Neural progenitor cell (in vitro differentiated cells): ENCODE results near the gene WIZ. TPM values are rescaled to one million over a fixed set of nuclear protein-coding genes. Genes with fewer than 3 reads are reported as not detected.

ENCODE experiments used
- DNase-seq: peaks from one replicate; pipeline ENCODE4 v3.0.0-alpha.2; 2016; ENCODE audit warnings: low spot score
- H2AFZ ChIP-seq: fragments of 200-600 bp; sonication (generic); replicated peaks from 2 replicates; pipeline ENCODE4 v1.6.1; 2016; ENCODE audit warnings: antibody characterized with exemption
- H3F3A ChIP-seq: fragments of 200-600 bp; sonication (generic); 2 replicates; pipeline ENCODE4 v1.6.1; 2016; ENCODE audit warnings: antibody characterized with exemption, low read depth
- H3K27ac ChIP-seq: fragments of 200-600 bp; sonication (generic); 2 replicates; pipeline ENCODE4 v1.5.1; 2016; ENCODE audit warnings: mild to moderate bottlenecking
- H3K27me3 ChIP-seq: fragments of 200-600 bp; sonication (generic); 2 replicates; pipeline ENCODE4 v1.6.1; 2016; ENCODE audit warnings: mild to moderate bottlenecking, moderate library complexity
- H3K36me3 ChIP-seq: fragments of 200-600 bp; sonication (generic); 2 replicates; pipeline ENCODE4 v1.5.1; 2016
- H3K4me1 ChIP-seq: fragments of 200-600 bp; sonication (generic); 2 replicates; pipeline ENCODE4 v1.6.1; 2016; ENCODE audit warnings: mixed run types
- H3K4me2 ChIP-seq: fragments of 200-600 bp; sonication (generic); 2 replicates; pipeline ENCODE4 v1.6.1; 2016
- H3K4me3 ChIP-seq: fragments of 200-600 bp; sonication (generic); 2 replicates; pipeline ENCODE4 v1.5.1; 2016
- H3K79me2 ChIP-seq: fragments of 200-600 bp; sonication (generic); 2 replicates; pipeline ENCODE4 v1.6.1; 2016; ENCODE audit warnings: low read depth
- H3K9ac ChIP-seq: fragments of 200-600 bp; sonication (generic); 2 replicates; pipeline ENCODE4 v1.6.1; 2016
- H3K9me3 ChIP-seq: fragments of 200-600 bp; sonication (generic); 2 replicates; pipeline ENCODE4 v1.5.1; 2016; ENCODE audit warnings: low read depth
- H4K20me1 ChIP-seq: fragments of 200-600 bp; sonication (generic); 2 replicates; pipeline ENCODE4 v1.6.1; 2016; ENCODE audit warnings: low read depth
- H3K27ac Mint-ChIP-seq: 3 replicates; pipeline ENCODE4 v1.8.0; 2021; ENCODE audit warnings: mixed read lengths
- H3K27me3 Mint-ChIP-seq: 2 replicates; pipeline ENCODE4 v1.8.0; 2022; ENCODE audit warnings: low read depth, mild to moderate bottlenecking, inconsistent platforms, moderate library complexity, mixed read lengths; ENCODE audit not compliant: insufficient read depth
- H3K36me3 Mint-ChIP-seq: 3 replicates; pipeline ENCODE4 v1.8.0; 2021; ENCODE audit warnings: mixed read lengths
- H3K4me1 Mint-ChIP-seq: 3 replicates; pipeline ENCODE4 v1.8.0; 2021; ENCODE audit warnings: mixed read lengths
- H3K4me3 Mint-ChIP-seq: 3 replicates; pipeline ENCODE4 v1.8.0; 2021; ENCODE audit warnings: mild to moderate bottlenecking, moderate library complexity, mixed read lengths
- H3K9me3 Mint-ChIP-seq: 3 replicates; pipeline ENCODE4 v1.8.0; 2020; ENCODE audit warnings: mixed read lengths
- EZH2 ChIP-seq: fragments of 200-600 bp; sonication (generic); IDR thresholded peaks from 2 replicates; pipeline ENCODE4 v1.6.1; 2017; ENCODE audit warnings: antibody characterized with exemption, mild to moderate bottlenecking, moderate library complexity
- EZH2phosphoT487 ChIP-seq: fragments of 200-600 bp; sonication (generic); IDR thresholded peaks from 2 replicates; pipeline ENCODE4 v1.6.1; 2017; ENCODE audit warnings: antibody characterized with exemption
- total RNA-seq: library from RNA; depleted of rRNA; stranded (reverse); fragments of >200 nt; gene quantifications from 2 replicates; pipeline ENCODE4 v1.2.3, GENCODE V29; 2015; ENCODE audit warnings: low replicate concordance
- TF ChIP-seq, protein P1 (sequence below): fragments of 200-600 bp; sonication (generic); IDR thresholded peaks from 2 replicates; pipeline ENCODE4 v1.5.1; 2017; ENCODE audit warnings: antibody characterized with exemption, mild to moderate bottlenecking

Gene WIZ
- total RNA-seq, 1 donor from 2014 or later, result 9.1 TPM

DNA sequence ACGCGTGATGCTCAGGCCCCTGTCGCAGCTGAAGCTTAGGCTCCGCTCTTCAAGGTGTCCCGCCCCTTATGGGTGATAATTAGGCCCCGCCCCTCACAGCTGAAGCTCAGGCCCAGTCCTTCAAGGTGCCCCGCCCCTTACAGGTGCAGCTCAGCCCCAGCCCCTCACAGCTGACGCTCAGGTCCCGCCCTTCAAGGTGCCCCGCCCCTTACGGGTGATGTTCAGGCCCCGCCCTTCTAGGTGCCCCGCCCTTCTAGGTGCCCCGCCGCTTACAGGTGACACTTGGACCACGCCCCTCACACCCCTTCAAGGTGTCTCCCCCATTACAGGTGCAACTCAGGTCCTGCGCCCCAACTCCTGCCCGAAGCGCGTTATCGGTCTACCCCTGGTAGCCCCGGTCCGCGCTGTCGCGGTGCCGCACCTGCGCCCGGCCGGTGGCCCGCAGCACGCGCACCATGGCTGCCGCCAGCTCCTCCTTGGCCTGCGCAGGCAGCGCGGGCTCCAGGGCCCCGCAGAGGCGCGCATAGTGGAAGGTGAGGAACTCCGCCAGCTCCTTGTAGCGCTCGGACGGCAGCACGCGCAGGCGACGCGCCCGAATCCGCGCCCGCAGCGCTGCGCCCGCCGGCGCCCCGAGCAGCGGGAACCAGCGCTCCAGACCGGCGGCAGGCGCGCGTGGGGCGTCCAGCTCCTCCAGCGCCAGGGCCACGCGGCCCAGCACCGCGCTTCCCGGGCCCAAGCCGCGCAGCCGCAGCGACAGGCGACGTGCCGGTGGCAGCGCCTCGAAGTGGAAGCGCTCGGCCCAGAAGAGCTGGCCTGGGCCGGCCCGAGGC is 7.3 kb upstream of the WIZ start:
- TF ChIP-seq EZH2phosphoT487 (peak; percentile 70), EZH2 (peak; percentile 90)
- TF ChIP-seq, protein P1, sequence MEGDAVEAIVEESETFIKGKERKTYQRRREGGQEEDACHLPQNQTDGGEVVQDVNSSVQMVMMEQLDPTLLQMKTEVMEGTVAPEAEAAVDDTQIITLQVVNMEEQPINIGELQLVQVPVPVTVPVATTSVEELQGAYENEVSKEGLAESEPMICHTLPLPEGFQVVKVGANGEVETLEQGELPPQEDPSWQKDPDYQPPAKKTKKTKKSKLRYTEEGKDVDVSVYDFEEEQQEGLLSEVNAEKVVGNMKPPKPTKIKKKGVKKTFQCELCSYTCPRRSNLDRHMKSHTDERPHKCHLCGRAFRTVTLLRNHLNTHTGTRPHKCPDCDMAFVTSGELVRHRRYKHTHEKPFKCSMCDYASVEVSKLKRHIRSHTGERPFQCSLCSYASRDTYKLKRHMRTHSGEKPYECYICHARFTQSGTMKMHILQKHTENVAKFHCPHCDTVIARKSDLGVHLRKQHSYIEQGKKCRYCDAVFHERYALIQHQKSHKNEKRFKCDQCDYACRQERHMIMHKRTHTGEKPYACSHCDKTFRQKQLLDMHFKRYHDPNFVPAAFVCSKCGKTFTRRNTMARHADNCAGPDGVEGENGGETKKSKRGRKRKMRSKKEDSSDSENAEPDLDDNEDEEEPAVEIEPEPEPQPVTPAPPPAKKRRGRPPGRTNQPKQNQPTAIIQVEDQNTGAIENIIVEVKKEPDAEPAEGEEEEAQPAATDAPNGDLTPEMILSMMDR, result no peak
- Histone ChIP-seq H3K27ac (no peak overlapping the region), H3K9ac (no peak overlapping the region), H4K20me1 (peaks cover 36% of the 10 kb centered on the region), H3K9me3 (no peaks in the 10 kb centered on the region), H3K79me2 (no peaks in the 10 kb centered on the region), H2AFZ (peak overlapping the region; percentile 82), H3K4me2 (peak overlapping the region; percentile 74), H3K36me3 (no peaks in the 10 kb centered on the region), H3K27me3 (peaks cover 98% of the 10 kb centered on the region), H3K4me1 (peaks cover 5% of the 10 kb centered on the region), H3K4me3 (peak overlapping the region; percentile 42), H3F3A (peaks cover 22% of the 10 kb centered on the region)
- H3K4me1 Mint-ChIP-seq, result peaks cover 9% of the 10 kb centered on the region
- peaks cover 54% of the 10 kb centered on the region for H3K27me3 Mint-ChIP-seq
- no peak overlapping the region for H3K4me3 Mint-ChIP-seq
- H3K36me3 Mint-ChIP-seq, result no peaks in the 10 kb centered on the region
- H3K27ac Mint-ChIP-seq, result no peak overlapping the region
- H3K9me3 Mint-ChIP-seq, result no peaks in the 10 kb centered on the region
- peak; percentile 69 for DNase-seq

DNA sequence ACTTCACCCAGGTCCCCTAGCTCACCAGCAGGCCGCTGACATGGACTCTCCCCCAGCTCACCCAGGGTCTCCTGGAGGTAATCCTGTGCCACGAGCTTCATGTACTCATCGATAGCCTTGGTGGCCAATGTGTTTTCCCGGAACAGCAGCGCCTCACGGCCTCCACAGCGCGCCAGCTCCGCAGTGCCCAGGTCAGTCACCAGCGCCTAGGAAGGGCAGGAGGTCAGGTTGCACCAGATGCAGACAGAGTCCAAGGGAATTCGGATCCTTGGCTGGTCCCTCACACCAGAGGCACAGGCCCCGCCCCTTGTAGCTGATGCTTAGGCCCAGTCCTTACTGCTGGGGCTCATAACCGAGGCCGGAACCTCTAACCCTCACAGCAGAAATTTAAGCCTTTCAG is 6.7 kb upstream of the WIZ start:
- no peak for TF ChIP-seq EZH2phosphoT487
- TF ChIP-seq EZH2, result no peak
- TF ChIP-seq, protein P1, result no peak
- DNase-seq, result no peak
- Histone ChIP-seq H3K4me1 (peaks cover 5% of the 10 kb centered on the region), H3K4me2 (no peak overlapping the region), H3K9ac (no peak overlapping the region), H3K36me3 (no peaks in the 10 kb centered on the region), H2AFZ (no peak overlapping the region), H4K20me1 (peaks cover 36% of the 10 kb centered on the region), H3K4me3 (no peak overlapping the region), H3K9me3 (no peaks in the 10 kb centered on the region), H3K27ac (no peak overlapping the region), H3K79me2 (no peaks in the 10 kb centered on the region), H3K27me3 (peaks cover 91% of the 10 kb centered on the region), H3F3A (peaks cover 28% of the 10 kb centered on the region)
- H3K4me1 Mint-ChIP-seq, result peaks cover 9% of the 10 kb centered on the region
- H3K9me3 Mint-ChIP-seq, result no peaks in the 10 kb centered on the region
- no peaks in the 10 kb centered on the region for H3K36me3 Mint-ChIP-seq
- H3K27ac Mint-ChIP-seq, result no peak overlapping the region
- peaks cover 48% of the 10 kb centered on the region for H3K27me3 Mint-ChIP-seq
- H3K4me3 Mint-ChIP-seq, result no peak overlapping the region

DNA sequence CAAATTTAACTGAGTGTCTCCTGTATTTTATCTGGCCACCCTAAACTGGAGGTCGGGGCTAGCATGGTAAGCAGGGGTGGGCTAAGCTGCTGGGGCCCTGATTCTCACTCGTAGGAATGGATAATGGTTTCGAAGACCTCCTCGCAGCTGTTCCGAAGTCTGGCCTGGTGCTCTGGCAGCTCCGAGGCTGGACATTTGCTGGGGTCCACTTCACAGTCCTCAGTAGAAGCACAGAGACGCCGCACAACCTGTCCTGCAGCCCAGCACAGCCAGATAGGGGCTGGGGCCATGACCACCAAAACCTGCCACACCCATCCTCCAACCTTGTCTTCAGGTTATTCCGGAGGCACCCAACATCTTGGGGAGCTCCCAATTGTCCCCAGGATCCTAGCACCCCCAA is 6.2 kb upstream of the WIZ start:
- Mint-ChIP-seq H3K4me1 (peaks cover 9% of the 10 kb centered on the region), H3K27ac (no peak overlapping the region), H3K4me3 (no peak overlapping the region), H3K36me3 (no peaks in the 10 kb centered on the region), H3K9me3 (no peaks in the 10 kb centered on the region), H3K27me3 (peaks cover 48% of the 10 kb centered on the region)
- Histone ChIP-seq H4K20me1 (peaks cover 36% of the 10 kb centered on the region), H3K4me1 (peaks cover 5% of the 10 kb centered on the region), H3K4me3 (no peak overlapping the region), H3F3A (peaks cover 32% of the 10 kb centered on the region), H3K27ac (no peak overlapping the region), H3K4me2 (no peak overlapping the region), H3K79me2 (no peaks in the 10 kb centered on the region), H3K9ac (no peak overlapping the region), H2AFZ (no peak overlapping the region), H3K27me3 (peaks cover 87% of the 10 kb centered on the region), H3K36me3 (no peaks in the 10 kb centered on the region), H3K9me3 (no peaks in the 10 kb centered on the region)
- TF ChIP-seq EZH2 (no peak), EZH2phosphoT487 (no peak)
- TF ChIP-seq, protein P1, result no peak
- DNase-seq, result no peak
